Astrocyte (in vitro differentiated cells and primary cell): ENCODE measurements around the gene DENND6B.

Experiments
- EZH2 ChIP-seq: IDR thresholded peaks from 2 replicates; pipeline ENCODE4 v1.6.1; 2012; ENCODE audit warnings: mild to moderate bottlenecking, low read length, inconsistent platforms; ENCODE audit not compliant: insufficient read depth
- TF ChIP-seq, protein P1 (sequence below): IDR thresholded peaks from 2 replicates; pipeline ENCODE4 v1.5.1; 2011; ENCODE audit warnings: low read depth, mild to moderate bottlenecking, inconsistent platforms, low read length, moderate library complexity; ENCODE audit not compliant: insufficient read depth

GRCh38 chr22:50312371-50312770 lies 14.4 kb downstream of the DENND6B start:
- TF ChIP-seq, protein P1, sequence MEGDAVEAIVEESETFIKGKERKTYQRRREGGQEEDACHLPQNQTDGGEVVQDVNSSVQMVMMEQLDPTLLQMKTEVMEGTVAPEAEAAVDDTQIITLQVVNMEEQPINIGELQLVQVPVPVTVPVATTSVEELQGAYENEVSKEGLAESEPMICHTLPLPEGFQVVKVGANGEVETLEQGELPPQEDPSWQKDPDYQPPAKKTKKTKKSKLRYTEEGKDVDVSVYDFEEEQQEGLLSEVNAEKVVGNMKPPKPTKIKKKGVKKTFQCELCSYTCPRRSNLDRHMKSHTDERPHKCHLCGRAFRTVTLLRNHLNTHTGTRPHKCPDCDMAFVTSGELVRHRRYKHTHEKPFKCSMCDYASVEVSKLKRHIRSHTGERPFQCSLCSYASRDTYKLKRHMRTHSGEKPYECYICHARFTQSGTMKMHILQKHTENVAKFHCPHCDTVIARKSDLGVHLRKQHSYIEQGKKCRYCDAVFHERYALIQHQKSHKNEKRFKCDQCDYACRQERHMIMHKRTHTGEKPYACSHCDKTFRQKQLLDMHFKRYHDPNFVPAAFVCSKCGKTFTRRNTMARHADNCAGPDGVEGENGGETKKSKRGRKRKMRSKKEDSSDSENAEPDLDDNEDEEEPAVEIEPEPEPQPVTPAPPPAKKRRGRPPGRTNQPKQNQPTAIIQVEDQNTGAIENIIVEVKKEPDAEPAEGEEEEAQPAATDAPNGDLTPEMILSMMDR = no peak
- no peak for TF ChIP-seq EZH2
